Coronary artery (tissue), 2 donors: ENCODE results near the gene PIK3CG.

ENCODE experiments used
- DNase-seq: peaks from one replicate; pipeline ENCODE4 v3.0.0-alpha.2; 2017; ENCODE audit warnings: low spot score
- H3K27ac ChIP-seq, 2 donors: fragments of 200-600 bp; sonication (generic); one replicate each; pipeline ENCODE4 v1.5.1; 2016 to 2019
- H3K4me3 ChIP-seq: fragments of 200-600 bp; sonication (generic); 2 replicates; pipeline ENCODE4 v1.5.1; 2016; ENCODE audit warnings: mild to moderate bottlenecking, moderate library complexity
- CTCF ChIP-seq: fragments of 200-600 bp; sonication (generic); IDR thresholded peaks from one replicate; pipeline ENCODE4 v1.5.1; 2019; ENCODE audit warnings: antibody characterized with exemption

The PIK3CG gene

GRCh38 chr7:106901828-106902441 is 36.9 kb downstream of the PIK3CG start:
- no peak for TF ChIP-seq CTCF
- no peak overlapping the region for H3K27ac ChIP-seq
- no peak for DNase-seq
- no peak overlapping the region for H3K4me3 ChIP-seq

- TF ChIP-seq CTCF, result no peak
- no peak overlapping the region for H3K27ac ChIP-seq
- no peak overlapping the region for H3K4me3 ChIP-seq
- no peak for DNase-seq
These were observed 40.7 kb downstream of the PIK3CG start for GRCh38 chr7:106905734-106906133.

GRCh38 chr7:106911959-106912358 is 46.9 kb downstream of the PIK3CG start:
- Histone ChIP-seq H3K4me3 (no peak overlapping the region), H3K27ac (no peak overlapping the region)
- no peak for TF ChIP-seq CTCF
- no peak for DNase-seq

- Histone ChIP-seq H3K4me3 (no peak overlapping the region), H3K27ac (no peak overlapping the region)
- TF ChIP-seq CTCF, result no peak
- no peak for DNase-seq
These were observed 49.0 kb downstream of the PIK3CG start for GRCh38 chr7:106914018-106914607.

GRCh38 chr7:106915407-106915806 is 50.3 kb downstream of the PIK3CG start:
- Histone ChIP-seq H3K27ac (no peak overlapping the region), H3K4me3 (no peak overlapping the region)
- DNase-seq, result no peak
- no peak for TF ChIP-seq CTCF

GRCh38 chr7:106915873-106916272 is 50.8 kb downstream of the PIK3CG start:
- TF ChIP-seq CTCF, result no peak
- DNase-seq, result no peak
- Histone ChIP-seq H3K27ac (no peak overlapping the region), H3K4me3 (no peak overlapping the region)

- no peak overlapping the region for H3K27ac ChIP-seq
- no peak for TF ChIP-seq CTCF
- no peak overlapping the region for H3K4me3 ChIP-seq
- DNase-seq, result no peak
These were observed 51.6 kb downstream of the PIK3CG start for GRCh38 chr7:106916679-106917078.
